8988T (cell line): ENCODE data around the gene GPER1.
"Not testable (repeated sequence)": the region's sequence is repeated elsewhere in the genome, so short reads cannot be mapped to it uniquely, and the experiment has no call there.

Experiments
- DNase-seq: peaks from one replicate; pipeline ENCODE4 v3.0.0; 2011

GPER1 gene

DNA sequence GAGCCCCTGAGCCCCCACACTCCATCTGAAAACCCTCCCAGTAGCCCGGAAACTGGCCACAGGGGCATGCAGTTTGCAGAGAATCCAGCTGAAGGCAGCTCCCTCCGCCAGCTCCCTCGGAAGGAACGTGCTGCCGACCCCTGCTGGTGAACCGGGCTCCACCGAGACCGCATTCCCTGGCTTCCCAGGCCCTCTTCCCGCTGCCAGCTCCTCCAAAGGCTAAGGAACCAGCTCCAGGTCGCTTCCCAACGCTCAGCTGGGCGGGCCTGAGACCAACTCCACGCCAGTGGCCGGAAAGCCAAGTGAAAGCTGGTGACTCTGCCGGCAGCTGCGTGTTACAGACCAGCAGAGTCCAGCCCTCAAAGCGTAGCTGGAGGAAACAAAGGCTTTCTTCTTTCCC lies 35.8 kb downstream of the GPER1 start:
- peak; percentile 62 for DNase-seq

GRCh38 chr7:1124164-1124563 lies 36.3 kb downstream of the GPER1 start:
- no peak for DNase-seq

- no peak for DNase-seq
Observed at GRCh38 chr7:1124816-1125602, 37.1 kb downstream of the GPER1 start.

DNA sequence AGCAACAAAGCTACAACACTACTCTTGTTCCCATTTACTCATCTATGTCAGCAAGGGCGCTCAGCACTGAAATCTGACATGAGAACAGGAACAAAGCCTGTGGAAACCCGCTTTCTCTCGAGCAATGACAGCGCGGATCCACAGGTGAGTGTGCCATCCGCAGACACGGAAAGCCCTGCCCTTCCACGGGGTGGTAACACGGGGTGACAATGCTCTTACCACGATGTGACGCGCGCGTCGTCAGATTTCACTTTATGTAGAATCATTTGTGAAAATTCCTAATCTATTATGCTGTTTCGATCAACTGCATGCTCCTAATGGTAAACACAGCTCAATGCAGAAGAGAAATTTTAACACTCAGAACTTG lies 37.7 kb downstream of the GPER1 start:
- no peak for DNase-seq

DNA sequence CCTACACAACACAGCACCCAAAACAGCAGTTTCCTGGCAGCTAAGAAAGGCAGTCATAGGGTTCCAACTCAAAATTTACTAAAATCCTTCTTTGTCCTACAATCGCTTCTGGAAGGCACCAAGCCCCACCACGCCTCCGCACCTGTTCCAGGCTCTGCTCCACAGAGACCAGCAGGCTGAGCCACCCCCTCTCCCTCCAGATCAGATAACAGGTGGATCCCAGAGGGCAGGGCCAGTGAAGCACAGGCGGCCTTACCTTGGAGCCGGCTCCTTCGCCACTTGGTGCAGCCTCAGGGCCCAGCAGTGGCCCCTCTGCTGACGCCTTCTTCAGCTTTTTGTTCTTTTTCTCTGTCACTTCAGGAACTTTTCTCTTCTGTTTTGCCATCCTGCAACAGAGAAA lies 39.1 kb downstream of the GPER1 start:
- no peak for DNase-seq

- DNase-seq, result no peak
Observed at GRCh38 chr7:1129431-1129830, 41.5 kb downstream of the GPER1 start.

GRCh38 chr7:1130021-1130990 lies 42.4 kb downstream of the GPER1 start:
- DNase-seq, result no peak

DNA sequence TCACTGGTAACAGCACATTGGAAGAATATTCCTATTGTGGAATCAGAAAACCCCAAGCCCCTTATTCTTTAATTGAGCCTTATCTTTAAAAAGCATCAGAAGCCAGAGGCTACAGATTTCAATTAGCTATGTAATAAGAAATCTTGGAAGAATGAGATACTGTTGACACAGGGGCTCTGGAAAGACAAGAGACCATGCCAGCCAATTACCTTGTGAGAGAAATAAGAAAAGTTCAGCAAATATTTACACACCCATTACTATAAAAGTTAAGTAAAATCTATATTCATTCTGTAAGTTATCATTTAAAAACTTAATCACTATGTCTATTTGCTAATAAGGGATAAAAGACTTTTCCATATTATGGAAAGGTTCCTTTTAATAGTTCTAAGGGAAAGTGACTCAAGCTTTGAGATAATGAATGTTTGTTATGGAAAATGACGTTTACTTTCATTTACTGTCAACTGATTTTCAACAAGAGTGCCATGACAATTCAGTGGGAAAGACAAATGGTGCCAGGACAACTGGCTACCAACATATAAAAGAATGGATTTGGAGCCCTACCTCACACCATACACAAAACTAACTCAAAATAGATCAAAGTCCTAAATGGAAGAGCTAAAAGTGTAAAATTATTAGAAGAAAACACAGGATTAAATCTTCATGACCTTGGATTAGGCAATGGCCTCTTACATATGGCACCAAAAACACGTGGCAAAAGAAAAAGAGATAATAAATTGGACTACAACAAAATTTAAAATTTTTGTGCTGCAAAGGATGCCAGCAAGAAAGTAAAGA lies 43.8 kb downstream of the GPER1 start:
- no peak for DNase-seq

GRCh38 chr7:1134951-1135350 lies 47.0 kb downstream of the GPER1 start:
- DNase-seq, result no peak

- DNase-seq, result no peak
Observed at GRCh38 chr7:1136841-1137516, 49.1 kb downstream of the GPER1 start.

- no peak for DNase-seq
Observed at GRCh38 chr7:1137517-1138167, 49.7 kb downstream of the GPER1 start.

DNA sequence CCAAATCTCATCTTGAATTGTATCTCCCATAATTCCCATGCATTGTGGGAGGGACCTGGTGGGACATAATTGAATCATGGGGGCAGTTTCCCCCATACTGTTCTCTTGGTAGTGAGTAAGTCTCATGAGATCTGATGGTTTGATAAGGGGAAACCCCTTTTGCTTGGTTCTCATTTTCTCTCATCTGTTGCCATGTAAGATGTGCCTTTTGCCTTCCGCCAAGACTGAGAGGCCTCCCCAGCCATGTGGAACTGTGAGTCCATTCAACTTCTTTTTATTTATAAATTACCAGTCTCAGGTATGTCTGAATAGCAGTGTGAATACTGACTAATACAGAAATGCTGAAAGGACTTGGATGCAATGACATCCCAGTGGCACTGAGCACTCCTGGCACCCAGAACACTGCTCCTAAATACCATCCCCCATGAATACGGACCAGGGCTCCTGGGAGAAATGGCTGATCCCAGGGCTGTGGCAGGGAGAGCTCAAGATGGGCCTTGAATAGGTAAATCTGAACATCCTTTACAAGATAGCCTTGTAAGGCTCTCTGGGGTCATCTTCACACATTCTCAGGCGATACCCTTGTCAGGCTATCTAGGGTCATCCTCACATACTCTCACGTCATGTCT lies 52.7 kb downstream of the GPER1 start:
- DNase-seq, result no peak

DNA sequence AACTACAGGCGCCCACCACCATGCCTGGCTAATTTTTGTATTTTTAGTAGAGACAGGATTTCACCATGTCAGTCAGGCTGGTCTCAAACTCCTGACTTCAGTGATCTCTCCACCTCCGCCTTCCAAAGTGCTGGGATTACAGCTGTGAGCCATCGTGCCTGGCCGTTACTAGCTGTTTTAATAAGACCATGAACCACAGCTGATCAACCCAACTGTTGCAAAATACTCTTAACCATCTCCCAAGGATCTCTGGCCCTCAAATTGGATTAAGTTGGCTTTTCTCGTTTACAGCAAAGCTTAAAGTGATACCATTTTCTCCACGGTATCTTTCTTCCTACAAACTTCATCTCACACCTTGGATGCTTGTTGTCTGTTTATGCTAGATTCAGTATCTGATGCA lies 53.7 kb downstream of the GPER1 start:
- no peak for DNase-seq

DNA sequence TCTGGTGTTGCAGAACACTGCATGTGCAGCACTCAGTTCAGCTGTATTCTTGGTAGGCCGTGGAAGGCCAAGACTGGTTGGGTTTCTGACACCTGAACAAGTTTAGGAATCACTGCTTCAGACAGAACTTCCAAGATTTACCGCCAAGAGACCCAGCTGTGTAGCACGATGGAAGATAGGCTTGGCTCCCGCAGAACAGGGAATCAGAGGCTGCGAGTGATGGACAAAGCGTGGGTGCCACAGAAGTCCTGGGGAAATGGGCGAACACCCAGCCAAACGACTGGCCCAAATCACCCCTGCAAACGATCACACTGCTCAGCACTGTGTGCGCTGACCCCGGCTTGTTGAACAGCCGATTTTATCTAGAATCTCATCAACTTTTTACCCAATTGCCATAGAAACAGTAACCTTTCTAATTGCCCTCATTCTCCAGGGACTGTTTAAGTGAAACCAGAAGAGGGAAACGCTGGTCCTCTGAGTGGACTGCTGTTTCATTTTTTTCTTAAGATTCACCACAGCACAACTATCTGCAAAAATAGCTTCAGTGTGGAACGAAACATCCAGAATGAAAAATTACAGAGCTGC lies 54.2 kb downstream of the GPER1 start:
- no peak for DNase-seq

- not testable (repeated sequence) for DNase-seq
Observed at GRCh38 chr7:1143031-1143430, 55.1 kb downstream of the GPER1 start.
